Fibroblast of upper back skin (primary cell): Measurements from ENCODE around the gene MLEC.

ENCODE experiments used
- DNase-seq: peaks from one replicate; pipeline ENCODE4 v3.0.0-alpha.2; 2013

Gene MLEC

GRCh38 chr12:120697344-120697743, 10.4 kb downstream of the MLEC start:
- no peak for DNase-seq

- no peak for DNase-seq
Measured at GRCh38 chr12:120698665-120699064, 11.7 kb downstream of the MLEC start.

- no peak for DNase-seq
Measured at GRCh38 chr12:120699553-120699952, 12.6 kb downstream of the MLEC start.

- no peak for DNase-seq
Measured at GRCh38 chr12:120700886-120701285, 13.9 kb downstream of the MLEC start.

GRCh38 chr12:120702637-120703036, 15.7 kb downstream of the MLEC start:
- DNase-seq = no peak

GRCh38 chr12:120703311-120703942, 16.5 kb downstream of the MLEC start:
- no peak for DNase-seq

GRCh38 chr12:120705618-120706017, 18.7 kb downstream of the MLEC start:
- DNase-seq = no peak

- no peak for DNase-seq
Measured at GRCh38 chr12:120706029-120706428, 19.1 kb downstream of the MLEC start.

GRCh38 chr12:120708651-120709050, 21.7 kb downstream of the MLEC start:
- no peak for DNase-seq

- peak; percentile 41 for DNase-seq
Measured at GRCh38 chr12:120710031-120710804, 23.3 kb downstream of the MLEC start, which contains the start of gene UNC119B. Gene UNC119B, plus strand, starts transcription at chr12:120710458. Its CDS starts 17 bp downstream, at chr12:120710475.

- DNase-seq = no peak
Measured at GRCh38 chr12:120710805-120711296, 23.9 kb downstream of the MLEC start.

- DNase-seq = no peak
Measured at GRCh38 chr12:120711411-120711810, 24.5 kb downstream of the MLEC start.

- DNase-seq = no peak
Measured at GRCh38 chr12:120712610-120713009, 25.7 kb downstream of the MLEC start.

GRCh38 chr12:120713861-120714482, 27.0 kb downstream of the MLEC start:
- peak; percentile 81 for DNase-seq

- no peak for DNase-seq
Measured at GRCh38 chr12:120718055-120718454, 31.1 kb downstream of the MLEC start.

GRCh38 chr12:120719072-120719471, 32.1 kb downstream of the MLEC start:
- no peak for DNase-seq

GRCh38 chr12:120719496-120720233, 32.7 kb downstream of the MLEC start:
- DNase-seq = peak; percentile 10

GRCh38 chr12:120720234-120720986, 33.5 kb downstream of the MLEC start:
- peak; percentile 37 for DNase-seq

GRCh38 chr12:120720987-120721801, 34.2 kb downstream of the MLEC start:
- no peak for DNase-seq

- no peak for DNase-seq
Measured at GRCh38 chr12:120721866-120722265, 34.9 kb downstream of the MLEC start.

GRCh38 chr12:120722784-120723183, 35.8 kb downstream of the MLEC start:
- DNase-seq = no peak
